OCI-LY1 (cell line): Measurements from ENCODE around the gene LAMA1.

Experiments used
- H2AFZ ChIP-seq: fragments of 200-600 bp; sonication (generic), shearing (Covaris generic); 2 replicates; pipeline ENCODE4 v1.6.0; 2014; ENCODE audit warnings: antibody characterized with exemption, mild to moderate bottlenecking, low read length
- H3F3A ChIP-seq: fragments of 200-600 bp; sonication (generic), shearing (Covaris generic); 2 replicates; pipeline ENCODE4 v1.6.0; 2014; ENCODE audit warnings: mild to moderate bottlenecking, antibody characterized with exemption, low read length, moderate library complexity; ENCODE audit not compliant: insufficient read depth
- H3K27ac ChIP-seq: fragments of 200-600 bp; sonication (generic); 2 replicates; pipeline ENCODE4 v1.5.1; 2014; ENCODE audit warnings: low read length, mixed run types, mild to moderate bottlenecking, low read depth; ENCODE audit not compliant: poor library complexity, severe bottlenecking
- H3K27me3 ChIP-seq: fragments of 200-600 bp; sonication (generic); 2 replicates; pipeline ENCODE4 v1.6.0; 2014; ENCODE audit warnings: antibody characterized with exemption, mild to moderate bottlenecking, low read length, moderate library complexity; ENCODE audit not compliant: insufficient read depth
- H3K36me3 ChIP-seq: fragments of 200-600 bp; sonication (generic); 2 replicates; pipeline ENCODE4 v1.6.1; 2014; ENCODE audit warnings: mild to moderate bottlenecking, antibody characterized with exemption, low read length, moderate library complexity, mixed read lengths; ENCODE audit not compliant: insufficient read depth
- H3K4me1 ChIP-seq: fragments of 200-600 bp; sonication (generic); 2 replicates; pipeline ENCODE4 v1.5.1; 2014; ENCODE audit warnings: mild to moderate bottlenecking, low read length, moderate library complexity; ENCODE audit not compliant: insufficient read depth, severe bottlenecking
- H3K4me2 ChIP-seq: fragments of 200-600 bp; sonication (generic), shearing (Covaris generic); 2 replicates; pipeline ENCODE4 v1.6.1; 2014; ENCODE audit warnings: low read length
- H3K4me3 ChIP-seq: fragments of 200-600 bp; sonication (generic); 2 replicates; pipeline ENCODE4 v1.5.1; 2014; ENCODE audit warnings: low read length, low read depth, mild to moderate bottlenecking, mixed read lengths; ENCODE audit not compliant: poor library complexity, severe bottlenecking
- H3K79me2 ChIP-seq: fragments of 200-600 bp; shearing (Covaris generic); 2 replicates; pipeline ENCODE4 v1.6.1; 2016; ENCODE audit warnings: mixed run types, low read length, mixed read lengths; ENCODE audit not compliant: insufficient read depth
- H3K9ac ChIP-seq: fragments of 200-600 bp; sonication (generic), shearing (Covaris generic); 2 replicates; pipeline ENCODE4 v1.6.1; 2014; ENCODE audit warnings: mild to moderate bottlenecking, low read length, mixed read lengths
- H3K9me2 ChIP-seq: fragments of 200-600 bp; sonication (generic), shearing (Covaris generic); 2 replicates; pipeline ENCODE4 v1.6.1; 2014; ENCODE audit warnings: low read depth, mild to moderate bottlenecking, low read length, mixed read lengths
- H3K9me3 ChIP-seq: fragments of 200-600 bp; shearing (Covaris generic); 2 replicates; pipeline ENCODE4 v1.6.1; 2014; ENCODE audit warnings: low read length, mixed read lengths
- H4K20me1 ChIP-seq: fragments of 200-600 bp; sonication (generic), shearing (Covaris generic); 2 replicates; pipeline ENCODE4 v1.6.0; 2016; ENCODE audit warnings: mild to moderate bottlenecking, low read length; ENCODE audit not compliant: insufficient read depth
- CTCF ChIP-seq: fragments of 200-600 bp; sonication (generic), shearing (Covaris generic); IDR thresholded peaks from 2 replicates; pipeline ENCODE4 v1.5.1; 2017; ENCODE audit warnings: mild to moderate bottlenecking, antibody characterized with exemption, low read length, moderate library complexity, mixed read lengths
- EZH2 ChIP-seq: fragments of 200-600 bp; sonication (generic), shearing (Covaris generic); IDR thresholded peaks from 2 replicates; pipeline ENCODE4 v1.8.0; 2017; ENCODE audit warnings: borderline replicate concordance, mixed run types, mild to moderate bottlenecking, antibody characterized with exemption, low read length, moderate library complexity, mixed read lengths

The LAMA1 gene

GRCh38 chr18:6951336-6952090 lies 166.1 kb downstream of the LAMA1 start:
- Histone ChIP-seq H3K9ac (no peak overlapping the region), H3K9me3 (no peaks in the 10 kb centered on the region), H3K27me3 (0 out of 2 replicates have a peak, but pooled peaks cover 14% of the 10 kb centered on the region), H3K4me3 (no peak overlapping the region), H3F3A (no peaks in the 10 kb centered on the region), H3K4me1 (no peaks in the 10 kb centered on the region), H3K4me2 (no peak overlapping the region), H3K36me3 (no peaks in the 10 kb centered on the region), H4K20me1 (no peaks in the 10 kb centered on the region), H3K27ac (no peak overlapping the region), H3K9me2 (no peaks in the 10 kb centered on the region), H2AFZ (no peak overlapping the region), H3K79me2 (no peaks in the 10 kb centered on the region)
- TF ChIP-seq EZH2 (no peak), CTCF (no peak)

DNA sequence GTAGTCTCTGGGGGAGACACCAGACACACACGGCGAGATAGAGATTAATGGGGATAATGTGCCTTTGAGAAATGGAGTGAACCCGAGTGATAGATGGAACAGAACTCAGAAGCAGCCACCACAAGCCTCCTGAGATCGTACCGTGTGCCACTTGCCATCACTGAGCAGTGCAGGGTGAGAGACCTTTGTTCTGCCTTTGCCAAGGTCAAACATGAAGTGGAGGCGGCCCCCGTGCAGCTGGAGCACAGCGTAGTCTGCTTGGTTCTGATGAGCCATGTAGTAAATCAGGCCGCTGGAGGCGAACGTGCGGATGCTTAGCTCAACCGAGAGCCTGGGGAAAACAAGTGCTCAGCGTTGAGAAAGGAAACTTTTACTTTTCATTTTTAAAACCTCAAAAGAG lies 167.0 kb downstream of the LAMA1 start:
- Histone ChIP-seq H3F3A (no peaks in the 10 kb centered on the region), H3K79me2 (no peaks in the 10 kb centered on the region), H3K4me1 (no peaks in the 10 kb centered on the region), H2AFZ (no peak overlapping the region), H3K9ac (no peak overlapping the region), H3K4me3 (no peak overlapping the region), H3K9me3 (no peaks in the 10 kb centered on the region), H3K9me2 (no peaks in the 10 kb centered on the region), H4K20me1 (no peaks in the 10 kb centered on the region), H3K36me3 (no peaks in the 10 kb centered on the region), H3K27ac (no peak overlapping the region), H3K27me3 (0 out of 2 replicates have a peak, but pooled peaks cover 11% of the 10 kb centered on the region), H3K4me2 (no peak overlapping the region)
- TF ChIP-seq EZH2 (no peak), CTCF (no peak)

DNA sequence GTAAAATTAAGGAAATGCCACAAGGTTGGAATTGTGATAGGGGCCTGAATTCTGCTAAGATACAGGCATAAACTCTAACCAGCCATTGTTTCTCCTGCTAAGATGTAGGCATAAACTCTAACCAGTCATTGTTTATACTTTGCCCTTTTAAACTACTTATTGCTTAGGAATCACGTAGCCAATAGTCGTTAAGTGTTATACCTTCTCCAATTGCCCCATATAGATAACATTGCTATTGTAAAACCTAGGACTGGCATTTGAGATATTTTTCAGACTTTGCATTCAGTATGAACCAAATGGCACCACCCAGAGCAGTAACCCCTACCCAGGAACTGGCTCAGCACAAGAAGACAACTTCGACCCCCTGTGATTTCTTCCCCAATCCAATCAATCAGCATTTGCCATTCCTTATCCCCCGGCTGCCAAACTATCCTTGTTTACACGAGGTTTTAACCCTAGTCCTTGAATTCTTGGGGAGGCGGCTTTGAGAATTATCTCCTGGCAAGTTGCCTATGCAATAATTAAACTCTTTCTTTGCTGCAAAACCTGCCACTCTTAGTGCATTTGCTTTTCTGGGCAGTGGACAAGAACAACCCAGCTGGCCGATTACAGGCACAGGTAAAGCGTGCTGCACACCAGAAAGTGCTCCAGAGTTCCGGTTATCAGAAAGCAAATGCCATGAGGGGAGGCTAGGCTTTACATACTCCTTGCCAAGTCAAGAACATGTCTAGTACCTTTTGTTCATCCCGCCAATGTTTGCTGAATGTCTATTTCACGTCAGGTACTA lies 167.6 kb downstream of the LAMA1 start:
- Histone ChIP-seq H3K4me3 (no peak overlapping the region), H2AFZ (no peak overlapping the region), H4K20me1 (no peaks in the 10 kb centered on the region), H3K9me2 (no peaks in the 10 kb centered on the region), H3K4me1 (no peaks in the 10 kb centered on the region), H3F3A (no peaks in the 10 kb centered on the region), H3K9ac (no peak overlapping the region), H3K27me3 (0 out of 2 replicates have a peak, but pooled peaks cover 11% of the 10 kb centered on the region), H3K27ac (no peak overlapping the region), H3K9me3 (no peaks in the 10 kb centered on the region), H3K79me2 (no peaks in the 10 kb centered on the region), H3K36me3 (no peaks in the 10 kb centered on the region), H3K4me2 (no peak overlapping the region)
- TF ChIP-seq EZH2 (no peak), CTCF (no peak)
